ENCODE data around the gene CCR5AS.

Gene CCR5AS

GRCh38 chr3:46369675-46370132, 37.2 kb downstream of the CCR5AS start:
- intact Hi-C loops (cut with DNase I): no loop called here
- H3K27ac ChIP-seq: no peak overlapping the region
- H3K4me1 ChIP-seq (replicated peaks): no peaks in the 10 kb centered on the region
- no peaks in the 10 kb centered on the region for H3K27me3 ChIP-seq (replicated peaks; ENCODE audit: insufficient read depth)
- no peak overlapping the region for H3K4me3 ChIP-seq
- no peak for DNase-seq (ENCODE audit: low spot score)
- no peak for TF ChIP-seq POLR2AphosphoS5 (IDR thresholded peaks at IDR 0.05)
- no peak for TF ChIP-seq CTCF (IDR thresholded peaks at IDR 0.05)
- TF ChIP-seq POLR2A (IDR thresholded peaks at IDR 0.05): no peak
- no peaks in the 10 kb centered on the region for H3K9me3 ChIP-seq
- H3K36me3 ChIP-seq: no peaks in the 10 kb centered on the region
- 73% methylated on average over 6 of the region's 6 CpGs for WGBS

GRCh38 chr3:46369151-46369550, 37.7 kb downstream of the CCR5AS start:
- Histone ChIP-seq H3K4me3 (no peak overlapping the region), H3K27me3 (replicated peaks; ENCODE audit: insufficient read depth) (no peaks in the 10 kb centered on the region), H3K4me1 (replicated peaks) (no peaks in the 10 kb centered on the region), H3K27ac (no peak overlapping the region), H3K9me3 (no peaks in the 10 kb centered on the region), H3K36me3 (no peaks in the 10 kb centered on the region)
- DNase-seq (ENCODE audit: low spot score): no peak
- no peak for TF ChIP-seq CTCF (IDR thresholded peaks at IDR 0.05)
- TF ChIP-seq POLR2A (IDR thresholded peaks at IDR 0.05): no peak
- no peak for TF ChIP-seq POLR2AphosphoS5 (IDR thresholded peaks at IDR 0.05)
- intact Hi-C loops (cut with DNase I): no loop called here
- 80% methylated on average over 4 of the region's 4 CpGs for WGBS

- TF ChIP-seq CTCF (IDR thresholded peaks at IDR 0.05) (peak in 2 of 4 experiments; percentile 15 to 23), POLR2AphosphoS5 (IDR thresholded peaks at IDR 0.05) (no peak)
- Histone ChIP-seq H3K27me3 (replicated peaks; ENCODE audit: insufficient read depth) (no peaks in the 10 kb centered on the region), H3K4me1 (replicated peaks) (no peaks in the 10 kb centered on the region), H3K4me3 (no peak overlapping the region), H3K27ac (no peak overlapping the region), H3K9me3 (no peaks in the 10 kb centered on the region), H3K36me3 (no peaks in the 10 kb centered on the region)
- WGBS: 80% methylated on average over 7 of the region's 7 CpGs
- intact Hi-C loops (cut with DNase I): no loop called here
- no peak for DNase-seq (ENCODE audit: low spot score)
These were observed 38.3 kb downstream of the CCR5AS start for GRCh38 chr3:46368569-46368968.

GRCh38 chr3:46367811-46368210, 39.1 kb downstream of the CCR5AS start:
- Histone ChIP-seq H3K9me3 (no peaks in the 10 kb centered on the region), H3K4me1 (replicated peaks) (no peaks in the 10 kb centered on the region), H3K36me3 (no peaks in the 10 kb centered on the region), H3K4me3 (no peak overlapping the region), H3K27me3 (replicated peaks; ENCODE audit: insufficient read depth) (no peaks in the 10 kb centered on the region), H3K27ac (no peak overlapping the region)
- TF ChIP-seq CTCF (IDR thresholded peaks at IDR 0.05) (no peak), POLR2A (IDR thresholded peaks at IDR 0.05) (no peak), POLR2AphosphoS5 (IDR thresholded peaks at IDR 0.05) (no peak)
- intact Hi-C loops (cut with DNase I): no loop called here
- no peak for DNase-seq (ENCODE audit: low spot score)
- WGBS: 95% methylated on average over 5 of the region's 5 CpGs

GRCh38 chr3:46365737-46366524, 40.9 kb downstream of the CCR5AS start:
- Histone ChIP-seq H3K27ac (no peak overlapping the region), H3K4me1 (replicated peaks) (no peaks in the 10 kb centered on the region), H3K4me3 (no peak overlapping the region), H3K36me3 (no peaks in the 10 kb centered on the region), H3K27me3 (replicated peaks; ENCODE audit: insufficient read depth) (no peaks in the 10 kb centered on the region), H3K9me3 (no peaks in the 10 kb centered on the region)
- WGBS: 93% methylated on average over 5 of the region's 5 CpGs
- TF ChIP-seq CTCF (IDR thresholded peaks at IDR 0.05) (no peak), POLR2AphosphoS5 (IDR thresholded peaks at IDR 0.05) (no peak), POLR2A (IDR thresholded peaks at IDR 0.05) (no peak)
- no peak for DNase-seq (ENCODE audit: low spot score)
- intact Hi-C loops (cut with DNase I): no loop called here

Data from prostate gland (tissue), 2 donors.